HG03378 (cell line): Measurements from ENCODE around the gene DBF4.
A peak's percentile ranks its signal among the peaks of the same experiment; 100 is the strongest.
"Not testable (repeated sequence)": the region's sequence is repeated elsewhere in the genome, so short reads cannot be mapped to it uniquely, and the experiment has no call there.

Source experiments
- ATAC-seq: cut with Tn5 transposase; IDR thresholded peaks from one replicate; pipeline ENCODE4 v1.9.1; 2021; ENCODE audit warnings: mild to moderate bottlenecking, moderate library complexity; ENCODE audit not compliant: unreplicated experiment

DBF4 gene

DNA sequence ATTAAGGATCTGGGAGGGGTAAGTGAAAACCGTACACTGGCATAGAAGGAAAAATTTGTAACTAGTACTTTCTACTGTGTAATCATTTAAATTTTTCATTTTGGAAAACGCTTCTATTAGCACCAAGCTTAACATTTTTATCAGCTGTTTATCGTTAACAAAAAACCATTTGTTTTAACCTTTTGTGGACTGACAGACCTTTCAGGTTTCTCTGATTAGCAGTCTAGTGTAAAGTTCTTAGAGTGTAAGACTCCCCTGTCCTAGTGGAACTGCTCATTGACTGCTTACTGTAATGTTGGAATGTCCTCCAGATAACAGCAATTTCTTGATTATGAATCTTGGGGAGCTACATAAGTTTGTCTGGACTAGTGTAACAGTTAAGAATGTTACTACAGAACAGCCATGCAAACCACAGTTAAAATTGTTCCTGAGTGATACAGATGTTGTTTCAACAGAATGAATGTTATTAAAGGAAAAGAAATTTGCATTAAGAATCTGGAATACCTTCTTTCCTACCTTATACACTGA is 2.0 kb downstream of the DBF4 start:
- ATAC-seq: no peak

GRCh38 chr7:87882151-87882937 is 6.1 kb downstream of the DBF4 start:
- no peak for ATAC-seq

DNA sequence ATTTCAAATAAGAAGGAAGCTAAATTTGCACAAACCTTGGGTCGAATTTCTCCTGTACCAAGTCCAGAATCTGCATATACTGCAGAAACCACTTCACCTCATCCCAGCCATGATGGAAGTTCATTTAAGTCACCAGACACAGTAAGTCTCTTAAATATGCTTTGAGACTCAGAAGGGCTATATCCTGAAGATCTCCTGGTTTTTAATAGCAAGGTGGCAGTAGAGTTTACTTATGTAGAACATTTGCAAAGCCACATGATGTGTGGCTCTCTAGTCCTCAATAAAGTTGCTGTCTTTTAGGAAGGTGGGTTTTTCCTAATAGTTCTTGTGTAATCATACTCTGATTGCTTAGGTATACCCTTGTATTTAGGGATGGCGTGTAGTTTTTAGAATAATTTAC is 8.7 kb downstream of the DBF4 start:
- ATAC-seq: no peak

- no peak for ATAC-seq
Measured at GRCh38 chr7:87886875-87887274, 10.6 kb downstream of the DBF4 start.

DNA sequence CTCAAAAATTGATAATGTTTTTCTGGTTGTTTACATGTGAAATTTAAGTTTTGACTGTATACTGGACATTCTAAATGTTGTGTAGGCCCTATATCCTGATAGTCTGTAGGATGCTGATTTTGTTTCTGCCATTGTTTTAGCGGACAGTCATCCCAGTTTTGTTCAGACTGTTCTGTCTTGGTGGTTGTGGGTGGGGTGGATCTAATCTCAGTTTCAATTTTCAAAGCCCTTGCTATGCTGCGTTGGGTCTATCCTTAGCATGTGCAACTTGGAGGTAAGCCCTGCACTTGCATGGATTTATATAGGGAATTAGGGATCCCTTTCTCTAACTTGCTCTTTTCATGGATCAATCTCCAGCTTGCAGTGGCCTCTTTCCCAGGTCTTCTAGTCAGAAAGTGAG is 19.1 kb downstream of the DBF4 start:
- no peak for ATAC-seq

GRCh38 chr7:87899255-87899654 is 23.0 kb downstream of the DBF4 start:
- no peak for ATAC-seq

DNA sequence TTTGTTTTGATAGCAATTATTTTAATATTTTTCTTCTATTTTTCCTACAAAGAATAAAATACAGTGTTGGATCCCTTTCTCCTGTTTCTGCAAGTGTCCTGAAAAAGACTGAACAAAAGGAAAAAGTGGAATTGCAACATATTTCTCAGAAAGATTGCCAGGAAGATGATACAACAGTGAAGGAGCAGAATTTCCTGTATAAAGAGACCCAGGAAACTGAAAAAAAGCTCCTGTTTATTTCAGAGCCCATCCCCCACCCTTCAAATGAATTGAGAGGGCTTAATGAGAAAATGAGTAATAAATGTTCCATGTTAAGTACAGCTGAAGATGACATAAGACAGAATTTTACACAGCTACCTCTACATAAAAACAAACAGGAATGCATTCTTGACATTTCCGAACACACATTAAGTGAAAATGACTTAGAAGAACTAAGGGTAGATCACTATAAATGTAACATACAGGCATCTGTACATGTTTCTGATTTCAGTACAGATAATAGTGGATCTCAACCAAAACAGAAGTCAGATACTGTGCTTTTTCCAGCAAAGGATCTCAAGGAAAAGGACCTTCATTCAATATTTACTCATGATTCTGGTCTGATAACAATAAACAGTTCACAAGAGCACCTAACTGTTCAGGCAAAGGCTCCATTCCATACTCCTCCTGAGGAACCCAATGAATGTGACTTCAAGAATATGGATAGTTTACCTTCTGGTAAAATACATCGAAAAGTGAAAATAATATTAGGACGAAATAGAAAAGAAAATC is 31.0 kb downstream of the DBF4 start:
- not testable (repeated sequence) for ATAC-seq

DNA sequence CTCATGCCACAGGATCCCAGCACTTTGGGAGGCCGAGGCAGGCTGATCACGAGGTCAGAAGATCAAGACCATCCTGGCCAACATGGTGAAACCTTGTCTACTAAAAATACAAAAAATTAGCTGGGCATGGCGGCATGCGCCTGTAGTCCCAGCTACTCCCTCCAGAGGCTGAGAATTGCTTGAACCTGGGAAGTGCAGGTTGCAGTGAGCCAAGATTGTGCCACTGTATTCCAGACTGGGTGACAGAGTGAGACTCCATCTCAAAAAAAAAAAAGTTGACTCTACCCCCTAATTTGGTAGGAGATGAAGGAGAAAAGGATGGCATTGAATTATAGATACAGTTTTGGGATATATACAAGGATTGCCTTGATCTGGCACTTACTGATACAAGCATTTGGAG is 32.5 kb downstream of the DBF4 start:
- not testable (repeated sequence) for ATAC-seq

DNA sequence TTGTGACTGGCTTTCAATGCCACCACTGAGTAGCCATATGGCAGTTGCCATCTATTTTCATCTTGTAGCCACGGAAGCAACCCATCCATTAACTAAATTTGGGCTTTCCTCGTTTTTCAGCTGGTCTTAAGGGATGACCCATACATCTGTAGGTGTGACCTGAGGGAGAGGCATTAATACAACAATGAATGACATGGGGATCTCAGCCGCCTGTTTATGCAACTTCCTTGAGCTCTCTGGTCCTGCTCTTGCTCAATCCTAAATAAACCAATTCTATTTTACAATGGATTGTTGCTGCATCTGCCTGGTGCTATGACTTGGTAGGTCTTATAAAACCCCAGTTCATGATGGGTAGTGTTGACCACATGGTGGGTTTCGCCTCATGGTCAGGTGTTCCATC is 35.8 kb downstream of the DBF4 start:
- no peak for ATAC-seq

GRCh38 chr7:87918740-87919139 is 42.4 kb downstream of the DBF4 start:
- no peak for ATAC-seq

DNA sequence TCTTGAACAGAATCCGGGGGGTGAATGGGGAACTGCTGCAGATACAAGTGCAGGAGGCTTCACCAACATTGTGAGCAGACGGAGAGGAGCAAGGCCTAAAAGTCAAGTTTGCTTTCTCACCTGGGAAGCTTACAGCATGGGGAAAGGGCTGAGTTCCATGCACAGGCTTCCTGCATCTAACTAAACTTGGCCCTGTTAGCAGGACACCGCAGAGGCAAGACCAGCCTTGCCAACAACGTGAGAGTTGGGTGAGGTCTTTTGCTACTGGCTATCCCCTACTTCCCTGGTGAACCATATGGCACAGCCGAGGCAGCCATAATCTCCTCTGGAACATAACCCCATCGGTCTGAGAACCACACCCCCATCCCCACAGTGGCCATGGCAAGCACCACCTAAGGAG is 43.6 kb downstream of the DBF4 start:
- no peak for ATAC-seq

- no peak for ATAC-seq
Measured at GRCh38 chr7:87920578-87920977, 44.3 kb downstream of the DBF4 start.

DNA sequence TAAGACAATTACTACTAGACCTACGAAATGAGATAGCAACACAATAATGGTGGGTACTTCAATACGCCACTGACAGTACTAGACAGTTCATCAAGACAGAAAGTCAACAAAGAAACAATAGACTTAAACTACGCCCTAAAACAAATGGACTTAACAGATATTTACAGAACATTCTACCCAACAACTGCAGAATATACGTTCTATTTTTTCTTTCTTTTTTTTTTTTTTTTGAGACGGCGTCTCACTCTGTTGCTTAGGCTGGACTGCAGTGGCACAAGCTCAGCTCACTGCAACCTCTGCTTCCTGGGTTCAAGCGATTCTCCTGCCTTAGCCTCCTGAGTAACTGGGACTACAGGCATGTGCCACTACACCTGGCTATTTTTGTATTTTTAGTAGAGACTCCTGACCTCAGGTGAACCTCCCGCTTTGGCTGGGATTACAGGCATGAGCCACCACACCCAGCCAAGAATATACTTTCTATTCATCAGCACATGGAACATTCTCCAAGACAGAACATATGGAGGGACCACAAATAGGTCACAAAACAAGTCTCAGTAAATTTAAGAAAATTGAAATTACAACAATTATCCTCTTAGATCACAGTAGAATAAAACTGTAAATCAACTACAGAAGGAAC is 46.6 kb downstream of the DBF4 start:
- not testable (repeated sequence) for ATAC-seq

- peak; percentile 98 for ATAC-seq
Measured at GRCh38 chr7:87926581-87927461, 50.5 kb downstream of the DBF4 start.

DNA sequence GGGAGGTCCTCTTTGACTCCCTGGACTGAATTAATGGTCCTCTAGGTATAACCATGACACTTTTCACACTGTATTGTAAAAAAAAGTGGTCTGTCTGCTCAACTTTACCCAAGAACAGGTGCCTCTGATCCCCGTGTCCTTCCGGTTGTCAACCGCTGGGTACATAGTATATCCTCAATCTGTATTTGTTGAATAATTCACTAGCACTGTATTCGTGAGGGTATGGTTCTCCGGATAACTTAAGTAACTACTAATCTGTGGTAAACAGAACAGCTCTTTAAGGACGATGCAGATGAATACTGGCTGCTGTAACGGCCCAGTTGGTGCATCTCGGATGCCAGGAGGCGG is 57.3 kb downstream of the DBF4 start:
- ATAC-seq: peak; percentile 33

DNA sequence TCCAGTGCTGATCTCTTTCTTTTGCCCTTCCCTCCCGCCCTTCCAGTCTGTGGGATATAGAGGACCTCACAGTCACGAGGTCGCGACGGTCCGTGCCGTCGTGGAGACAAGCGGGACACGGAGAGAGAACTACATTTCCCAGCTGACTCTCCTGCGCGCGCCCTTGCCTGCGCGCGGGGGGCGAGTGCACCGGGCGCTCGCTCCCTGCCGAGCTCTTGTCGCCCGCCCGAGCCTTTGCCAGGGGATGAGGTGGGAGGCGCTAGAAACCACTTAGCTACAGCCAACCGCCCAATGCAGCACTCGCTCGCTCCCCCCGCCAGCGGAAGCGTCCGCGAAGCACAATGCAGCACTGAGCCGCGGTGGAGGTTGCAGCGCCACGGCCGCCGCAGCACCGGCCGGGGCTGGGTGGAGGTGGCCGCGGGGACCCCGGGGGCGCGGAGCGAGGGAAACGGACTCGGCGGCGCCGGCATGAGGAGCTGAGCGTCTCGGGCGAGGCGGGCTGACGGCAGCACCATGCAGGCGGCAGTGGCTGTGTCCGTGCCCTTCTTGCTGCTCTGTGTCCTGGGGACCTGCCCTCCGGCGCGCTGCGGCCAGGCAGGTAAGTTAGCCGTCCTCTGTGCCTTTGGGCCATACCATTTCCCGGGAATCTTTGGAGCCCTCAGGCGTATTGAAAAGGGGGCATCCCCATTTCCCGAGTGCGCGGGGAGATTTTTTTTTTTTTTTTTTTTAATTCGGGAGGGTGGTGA is 57.8 kb downstream of the DBF4 start, which contains the start of gene ADAM22:
TSS of gene ADAM22 (plus strand) at position 299 of the 746 bp plus-strand sequence. CDS start at position 514, 215 bp downstream.
- peak; percentile 95 for ATAC-seq

DNA sequence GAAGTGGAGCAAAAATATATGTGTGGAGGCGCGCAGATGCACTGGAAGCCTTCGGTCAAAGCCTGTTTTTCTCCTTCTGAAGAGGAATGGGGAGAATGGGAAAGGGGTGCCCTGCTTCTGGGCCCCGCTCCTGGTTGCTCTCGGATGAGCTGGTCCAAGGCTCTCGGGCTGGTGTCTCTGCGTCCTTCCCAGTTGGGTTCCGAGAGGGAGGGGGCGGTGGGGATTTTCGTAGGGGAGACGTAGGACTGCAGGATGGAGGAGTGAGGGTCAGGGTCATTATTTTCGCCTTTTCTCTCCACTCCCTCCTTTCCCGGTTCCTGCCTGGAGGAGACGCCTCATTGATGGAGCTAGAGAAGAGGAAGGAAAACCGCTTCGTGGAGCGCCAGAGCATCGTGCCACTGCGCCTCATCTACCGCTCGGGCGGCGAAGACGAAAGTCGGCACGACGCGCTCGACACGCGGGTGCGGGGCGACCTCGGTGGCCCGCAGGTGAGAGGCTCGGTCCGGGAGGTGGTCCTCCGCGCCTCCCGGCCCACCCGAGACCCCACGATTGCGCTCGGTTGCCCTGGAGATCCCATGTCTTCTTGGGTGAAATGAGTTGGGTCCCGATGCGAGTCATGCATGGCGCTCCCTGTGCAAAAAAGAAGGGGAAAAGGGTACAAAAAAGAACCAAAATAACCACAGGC is 58.5 kb downstream of the DBF4 start:
- no peak for ATAC-seq

- ATAC-seq: no peak
Measured at GRCh38 chr7:87935384-87935706, 59.1 kb downstream of the DBF4 start.

- ATAC-seq: no peak
Measured at GRCh38 chr7:87941138-87941537, 64.8 kb downstream of the DBF4 start.
